HG03025 (cell line): ENCODE data around the gene S100A3.
"Not testable (repeated sequence)": the region's sequence is repeated elsewhere in the genome, so short reads cannot be mapped to it uniquely, and the experiment has no call there.

Source experiments
- ATAC-seq: cut with Tn5 transposase; IDR thresholded peaks from one replicate; pipeline ENCODE4 v1.9.1; 2021; ENCODE audit warnings: mild to moderate bottlenecking, moderate library complexity; ENCODE audit not compliant: unreplicated experiment, low FRiP score

Gene S100A3

GRCh38 chr1:153570874-153571273 lies 21.8 kb upstream of the S100A3 start:
- no peak for ATAC-seq

GRCh38 chr1:153569465-153569864 lies 20.4 kb upstream of the S100A3 start:
- ATAC-seq = no peak

DNA sequence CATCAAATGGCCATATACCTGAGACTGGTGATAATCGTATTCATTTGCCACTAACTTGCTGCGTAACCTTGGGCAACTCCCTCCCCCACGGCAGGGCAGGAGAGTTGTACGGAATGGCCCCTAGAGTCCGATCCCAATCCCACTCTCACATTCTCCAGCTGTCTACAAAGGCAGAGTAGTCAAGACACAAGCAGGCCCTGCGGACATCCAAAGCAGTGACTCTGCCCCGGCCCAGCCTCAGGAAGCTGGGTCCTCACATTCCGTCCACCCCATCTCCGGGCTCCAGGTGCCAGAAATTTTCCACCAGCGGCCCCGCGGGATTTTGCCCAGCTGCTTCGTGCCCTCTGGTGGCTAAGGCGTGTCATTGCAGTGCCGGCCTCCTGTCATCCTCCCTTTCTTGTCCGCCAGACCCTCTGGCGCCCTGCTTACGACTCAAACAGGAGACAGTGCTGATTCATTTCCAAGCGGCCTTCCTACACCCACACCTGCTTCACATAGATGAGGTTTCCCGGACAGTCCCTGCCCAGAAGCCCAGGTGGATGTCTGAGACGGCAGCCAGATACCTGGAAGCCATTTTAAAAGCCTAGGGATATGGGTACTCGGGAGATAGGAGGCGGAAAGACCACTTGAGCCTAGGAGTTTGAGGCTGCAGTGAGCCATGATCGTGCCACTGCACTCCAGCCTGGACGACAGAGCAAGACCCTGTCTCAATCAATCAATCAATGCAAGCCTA lies 19.5 kb upstream of the S100A3 start:
- no peak for ATAC-seq

DNA sequence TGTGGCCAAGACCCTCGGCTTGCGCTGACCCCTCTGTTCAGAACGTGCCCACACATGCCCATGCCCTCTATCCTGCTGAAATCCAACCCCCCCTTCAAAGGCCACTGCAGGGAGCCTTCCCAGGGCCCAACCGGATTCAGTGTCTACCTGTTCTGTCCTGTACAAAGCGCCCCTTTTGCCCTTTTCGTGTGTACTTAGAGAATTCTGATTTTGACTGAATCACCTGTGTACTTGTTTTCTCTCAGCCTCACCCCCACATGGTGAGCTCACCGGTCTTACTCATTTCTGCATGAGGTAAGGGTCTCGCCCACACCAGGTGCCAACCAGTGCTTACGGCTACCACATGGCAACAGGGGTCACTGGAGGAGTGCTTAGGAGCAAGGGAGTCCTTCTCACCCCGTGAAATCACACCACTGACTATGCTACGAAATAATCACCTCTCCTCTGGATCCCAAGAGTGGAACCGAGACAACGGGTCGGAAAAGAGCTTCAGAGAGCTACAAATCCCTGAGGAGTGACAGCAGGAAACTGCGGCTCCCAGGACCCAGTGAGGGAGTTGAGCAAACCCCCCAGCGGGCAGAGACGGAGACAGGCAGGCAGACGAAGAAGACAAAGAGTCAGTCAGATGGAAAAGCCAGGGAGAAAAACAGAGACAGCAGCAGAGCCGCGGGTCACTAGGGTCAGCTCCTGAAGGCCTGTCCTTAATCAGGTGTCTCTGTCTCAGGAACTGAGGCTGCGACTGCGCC lies 18.7 kb upstream of the S100A3 start:
- no peak for ATAC-seq

DNA sequence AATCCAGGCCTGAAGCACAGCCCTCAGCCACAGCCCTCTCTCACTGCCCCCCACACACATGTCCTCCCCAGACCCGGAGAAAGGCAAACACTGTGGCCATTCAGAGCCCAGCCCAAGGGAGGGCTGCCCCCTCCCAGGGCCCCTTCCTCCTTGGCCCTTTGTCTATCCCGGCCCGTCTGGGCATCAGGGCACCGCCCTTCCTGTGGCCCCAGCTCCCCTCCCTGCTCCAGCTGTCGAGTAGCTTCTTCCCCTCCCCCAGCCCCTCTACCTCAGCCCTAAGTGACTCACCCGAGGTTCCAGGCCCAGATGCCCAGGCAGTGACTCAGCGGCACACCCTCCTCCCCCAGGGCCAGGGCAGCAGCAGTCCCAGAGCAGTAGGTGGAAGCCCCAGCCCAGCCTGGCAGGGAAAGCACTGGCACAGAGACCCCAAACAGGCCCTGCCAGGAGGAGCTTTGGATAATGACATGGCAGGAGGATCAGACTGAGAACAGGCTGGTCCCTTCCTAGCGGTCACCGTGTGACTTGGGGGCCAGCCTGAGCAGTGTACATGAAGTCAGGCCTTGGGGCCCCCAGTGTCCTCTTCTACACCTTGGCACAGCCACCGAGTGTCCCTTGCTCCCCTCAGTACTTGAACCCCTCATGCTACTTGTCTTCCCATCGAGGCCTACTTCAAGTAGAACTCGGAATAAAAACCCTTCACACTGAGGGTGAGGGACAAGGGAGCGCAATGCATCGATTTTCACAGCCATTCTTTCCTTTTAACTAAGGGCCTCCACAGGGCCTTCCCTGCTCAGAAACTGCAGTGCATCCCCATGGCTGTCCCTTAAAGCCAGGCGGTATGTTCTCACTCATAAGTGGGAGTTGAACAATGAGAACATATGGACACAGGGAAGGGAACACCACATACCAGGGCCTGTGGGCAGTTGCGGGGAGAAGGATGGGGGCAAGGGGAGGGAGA lies 17.6 kb upstream of the S100A3 start:
- no peak for ATAC-seq

GRCh38 chr1:153565529-153566374 lies 16.7 kb upstream of the S100A3 start, which contains the start of gene S100A2:
Gene S100A2, minus strand, starts transcription at chr1:153565844. Its CDS starts 1,967 bp downstream, at chr1:153563877.
- ATAC-seq = no peak

DNA sequence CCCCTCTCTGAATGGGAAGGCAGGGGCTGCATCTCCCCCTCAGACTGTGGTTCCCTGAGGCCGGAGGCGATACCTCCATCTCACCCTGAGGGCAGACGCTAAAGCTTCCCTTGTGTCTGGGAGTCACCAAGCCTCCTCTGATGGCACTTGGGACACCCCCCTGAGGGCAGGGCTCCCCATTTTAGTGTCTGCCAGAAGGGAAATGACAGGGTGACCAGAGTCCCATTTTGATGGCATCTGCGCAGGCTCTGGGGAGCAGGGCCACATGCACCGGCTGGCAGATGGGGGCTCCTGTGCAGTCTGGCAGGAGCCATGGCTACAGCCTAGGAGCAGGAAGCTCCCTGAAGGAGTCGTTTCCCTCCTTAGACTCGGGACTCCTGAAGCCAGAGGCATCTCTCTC lies 14.9 kb upstream of the S100A3 start:
- ATAC-seq = no peak

- ATAC-seq = no peak
Observed at GRCh38 chr1:153563483-153563901, 14.4 kb upstream of the S100A3 start.

DNA sequence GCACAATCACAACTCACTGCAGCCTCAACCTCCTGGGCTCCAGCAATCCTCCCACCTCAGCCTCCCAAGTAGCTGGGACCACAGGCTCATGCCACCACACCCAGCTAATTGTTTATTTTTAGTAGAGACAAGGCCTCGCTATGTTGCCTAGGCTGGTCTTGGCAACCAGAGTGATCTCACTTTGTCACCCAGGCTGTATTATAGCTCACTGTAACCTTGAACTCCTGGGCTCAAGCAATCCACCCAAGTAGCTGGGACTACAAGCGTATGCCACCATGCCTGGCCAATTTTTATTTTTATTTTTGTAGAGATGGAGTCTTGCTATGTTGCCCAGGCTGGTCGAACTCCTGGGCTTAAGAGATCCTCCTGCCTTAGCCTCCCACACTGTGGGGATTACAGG lies 13.0 kb upstream of the S100A3 start:
- ATAC-seq = not testable (repeated sequence)

DNA sequence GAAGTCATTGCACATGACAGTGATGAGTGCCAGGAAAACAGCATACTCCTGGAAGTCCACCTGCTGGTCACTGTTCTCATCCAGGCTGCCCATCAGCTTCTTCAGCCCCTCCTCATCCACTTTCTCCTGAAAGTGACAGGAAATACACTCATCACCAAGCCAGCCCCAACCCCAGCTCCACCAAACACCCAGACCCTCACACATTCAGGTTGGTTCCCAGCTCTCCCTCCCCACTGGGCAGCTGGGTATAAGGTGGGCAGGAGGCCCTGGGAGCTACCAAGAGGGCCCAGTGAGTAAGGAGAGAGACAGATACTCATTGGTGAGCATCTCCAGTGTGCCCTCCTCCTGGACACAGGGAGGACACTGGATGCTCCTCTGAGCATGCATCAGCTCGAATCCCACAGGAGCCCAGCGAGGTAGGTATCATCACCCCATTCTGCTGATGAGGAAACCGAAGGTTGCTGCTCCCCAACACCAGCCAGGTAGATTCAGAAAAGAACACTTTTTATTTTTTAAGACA lies 12.5 kb upstream of the S100A3 start:
- no peak for ATAC-seq

DNA sequence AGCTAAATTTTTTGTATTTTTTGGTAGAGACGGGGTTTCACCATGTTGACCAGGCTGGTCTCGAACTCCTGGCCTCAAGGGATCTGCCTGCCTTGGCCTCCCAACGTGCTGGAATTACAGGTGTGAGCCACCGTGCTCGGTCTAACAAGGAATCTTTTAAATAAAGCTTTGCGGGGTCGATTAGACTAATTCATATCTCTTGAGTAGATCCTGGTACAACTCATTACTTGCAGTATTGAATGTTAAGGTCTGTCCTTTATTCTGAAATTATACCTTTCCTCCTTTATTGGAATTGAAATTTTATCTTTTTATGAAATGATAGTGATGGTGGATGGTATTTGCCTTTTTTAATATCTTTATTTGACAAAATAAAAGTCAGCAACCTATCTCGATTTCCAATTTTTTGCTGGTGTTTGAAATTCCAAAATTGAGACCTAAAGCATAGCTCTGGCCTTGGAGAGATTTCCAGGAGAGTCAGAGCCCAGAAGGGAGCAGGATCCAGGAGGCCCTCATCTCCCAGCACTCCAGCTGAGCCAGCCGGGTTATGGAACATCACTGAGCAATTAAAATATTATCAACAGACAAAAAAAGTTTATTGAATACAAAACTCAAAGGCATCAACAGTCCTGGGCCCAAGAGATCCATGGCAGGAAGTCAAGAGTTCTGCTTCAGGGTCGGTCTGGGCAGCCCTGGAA lies 11.9 kb upstream of the S100A3 start:
- ATAC-seq = no peak

- ATAC-seq = no peak
Observed at GRCh38 chr1:153560241-153560640, 11.2 kb upstream of the S100A3 start.

DNA sequence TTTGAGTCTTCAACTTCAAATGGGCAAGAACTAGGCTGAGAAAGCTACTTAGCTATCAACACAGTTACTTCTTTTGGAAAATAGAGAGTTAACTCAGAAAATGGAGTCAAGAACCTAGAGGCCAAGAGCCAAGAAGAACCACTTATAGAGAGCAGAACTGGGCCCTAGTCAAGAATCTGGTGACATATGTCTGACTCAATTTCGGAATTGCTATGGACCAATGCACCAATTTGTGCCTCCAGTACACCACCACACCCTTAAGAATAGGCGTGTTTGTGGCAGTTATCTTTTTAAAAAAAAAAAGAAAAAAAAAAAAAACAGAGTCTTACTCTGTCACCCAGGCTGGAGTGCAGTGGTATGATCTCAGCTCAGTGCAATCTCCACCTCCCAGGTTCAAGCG lies 8.8 kb upstream of the S100A3 start:
- no peak for ATAC-seq

GRCh38 chr1:153556348-153556747 lies 7.3 kb upstream of the S100A3 start:
- ATAC-seq = no peak

DNA sequence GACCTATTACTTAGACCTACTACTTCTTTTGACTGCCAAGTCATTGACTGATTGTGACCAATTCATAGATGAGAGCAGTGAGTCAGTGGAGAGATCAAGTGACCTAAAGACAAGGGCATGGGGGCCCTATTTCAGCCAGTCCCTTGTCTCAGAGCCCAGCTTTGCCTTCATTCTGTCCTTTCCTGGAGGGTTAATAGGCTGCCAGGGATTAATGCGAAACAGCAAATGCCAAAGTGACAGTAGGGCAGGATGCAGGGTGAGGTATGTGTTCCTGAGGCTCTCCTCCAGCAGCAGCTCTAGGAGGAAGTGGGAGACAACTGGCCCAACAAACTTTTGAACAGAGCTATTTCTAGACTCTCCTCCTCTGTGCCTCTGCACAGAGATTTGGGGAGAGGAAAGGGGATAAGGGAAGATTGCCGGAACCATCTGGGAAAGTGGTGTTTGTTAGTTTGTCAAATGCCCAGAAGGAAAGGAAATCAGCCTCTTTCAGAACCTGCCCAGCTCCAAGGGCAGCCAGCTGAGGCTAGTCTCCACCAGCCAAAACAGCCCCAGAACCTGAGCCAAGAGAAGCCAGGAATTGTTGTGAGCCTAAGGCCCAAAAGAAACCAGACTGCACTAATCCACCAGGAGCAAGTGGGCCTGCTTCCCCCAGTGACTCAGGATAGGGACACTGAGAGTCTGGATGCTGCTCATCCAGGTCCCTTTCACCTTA lies 4.9 kb upstream of the S100A3 start:
- no peak for ATAC-seq

DNA sequence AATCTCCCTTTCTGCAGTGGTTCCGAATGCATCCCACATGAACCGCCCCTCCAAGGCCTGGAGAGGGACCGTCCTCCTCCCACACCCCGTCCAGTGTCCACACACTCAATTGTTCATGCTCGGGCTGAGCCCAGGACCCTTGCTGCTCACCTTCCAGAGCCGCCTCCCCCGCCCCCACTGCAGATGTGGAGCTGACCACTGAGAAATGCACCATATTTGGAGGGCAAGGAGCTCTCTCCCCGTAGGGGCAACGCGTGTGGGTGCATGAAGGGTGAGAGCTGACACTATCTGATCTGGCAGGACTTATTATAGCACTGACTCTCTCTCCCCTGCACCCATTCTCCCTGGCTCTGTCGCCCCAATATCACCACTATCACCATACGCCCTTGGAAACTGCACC lies 4.0 kb upstream of the S100A3 start:
- ATAC-seq = no peak

- no peak for ATAC-seq
Observed at GRCh38 chr1:153552335-153552734, 3.3 kb upstream of the S100A3 start.

- no peak for ATAC-seq
Observed at GRCh38 chr1:153550827-153551500, 1.9 kb upstream of the S100A3 start.
